IMR-90 (cell line): ENCODE data around the gene NOD1. TPM values are rescaled to one million over a fixed set of nuclear protein-coding genes. Genes with fewer than 3 reads are reported as not detected.

Source experiments
- ATAC-seq: fragments of 200-7000 bp; cut with Tn5 transposase; 2 replicates; pipeline ENCODE4 v1.9.1; 2020; ENCODE audit warnings: low read depth, mild to moderate bottlenecking, moderate library complexity
- BruUV-seq: library from RNA; stranded (reverse); fragments of 400-500 nt; replicated peaks from 2 replicates; lab custom pipeline; 2021; lab: Mats Ljungman, UMichigan
- CTCF ChIA-PET: fragments of 300-600 bp; formaldehyde crosslinking; extraction: SDS; loops from one replicate; lab custom pipeline; 2021; ENCODE audit warnings: antibody characterized with exemption; lab: Yijun Ruan, JAX
- POLR2A ChIA-PET: fragments of 300-600 bp; sonication (Branson Sonifier 250); formaldehyde crosslinking; loops from one replicate; lab custom pipeline; 2022; ENCODE audit warnings: antibody characterized with exemption; ENCODE audit not compliant: unreplicated experiment; lab: Charles Lee
- DNase-seq: peaks from one replicate; pipeline ENCODE4 v3.0.0; 2013
- H2AFZ ChIP-seq: replicated peaks from 2 replicates; pipeline ENCODE3; 2013; ENCODE audit warnings: low read length, mild to moderate bottlenecking; ENCODE audit not compliant: poor library complexity
- H2AK5ac ChIP-seq: 2 replicates; pipeline ENCODE4 v1.6.1; 2013; ENCODE audit warnings: low read depth, low read length, inconsistent platforms
- H2AK9ac ChIP-seq: replicated peaks from 2 replicates; pipeline ENCODE3; 2013; ENCODE audit warnings: mild to moderate bottlenecking, low read depth, low read length, moderate library complexity; ENCODE audit not compliant: poor library complexity
- H2BK120ac ChIP-seq: 2 replicates; pipeline ENCODE4 v1.6.1; 2013; ENCODE audit warnings: low read depth, low read length, inconsistent platforms
- H2BK15ac ChIP-seq: 3 replicates; pipeline ENCODE4 v1.6.1; 2013; ENCODE audit warnings: low read depth, low read length, inconsistent platforms
- H2BK20ac ChIP-seq: 2 replicates; pipeline ENCODE4 v1.6.1; 2013; ENCODE audit warnings: low read depth, mild to moderate bottlenecking, inconsistent platforms, low read length, moderate library complexity
- H2BK5ac ChIP-seq: 2 replicates; pipeline ENCODE4 v1.6.1; 2013; ENCODE audit warnings: mild to moderate bottlenecking, low read depth, low read length, inconsistent platforms; ENCODE audit not compliant: poor library complexity, severe bottlenecking
- H3K14ac ChIP-seq: replicated peaks from 2 replicates; pipeline ENCODE4 v1.6.1; 2013; ENCODE audit warnings: low read depth, low read length, inconsistent platforms
- H3K18ac ChIP-seq: 2 replicates; pipeline ENCODE4 v1.6.1; 2013; ENCODE audit warnings: low read depth, low read length, control low read depth
- H3K23ac ChIP-seq: 2 replicates; pipeline ENCODE4 v1.6.1; 2013; ENCODE audit warnings: low read depth, low read length, inconsistent platforms
- H3K27ac ChIP-seq: 2 replicates; pipeline ENCODE4 v1.5.1; 2013; ENCODE audit warnings: mild to moderate bottlenecking, control low read depth, low read length; ENCODE audit not compliant: insufficient read depth
- H3K27me3 ChIP-seq: 2 replicates; pipeline ENCODE4 v1.6.1; 2013; ENCODE audit warnings: low read length; ENCODE audit not compliant: control insufficient read depth, insufficient read depth
- H3K36me3 ChIP-seq: 2 replicates; pipeline ENCODE4 v1.6.1; 2013; ENCODE audit warnings: low read length, mixed read lengths; ENCODE audit not compliant: control insufficient read depth, insufficient read depth
- H3K4ac ChIP-seq: 2 replicates; pipeline ENCODE4 v1.6.1; 2013; ENCODE audit warnings: low read depth, low read length, inconsistent platforms
- H3K4me1 ChIP-seq: 2 replicates; pipeline ENCODE4 v1.6.1; 2013; ENCODE audit warnings: low read length, mixed read lengths; ENCODE audit not compliant: control insufficient read depth, insufficient read depth
- H3K4me2 ChIP-seq: 2 replicates; pipeline ENCODE4 v1.6.1; 2013; ENCODE audit warnings: low read depth, mild to moderate bottlenecking, control low read depth, low read length, moderate library complexity
- H3K4me3 ChIP-seq: 2 replicates; pipeline ENCODE4 v1.5.1; 2013; ENCODE audit warnings: low read depth, mild to moderate bottlenecking, control low read depth, low read length, moderate library complexity; ENCODE audit not compliant: insufficient read depth
- H3K56ac ChIP-seq: 2 replicates; pipeline ENCODE4 v1.6.1; 2013; ENCODE audit warnings: low read length, inconsistent platforms; ENCODE audit not compliant: insufficient read depth; ENCODE audit errors: extremely low read depth
- H3K79me1 ChIP-seq, 2 experiments: 2 replicates each; pipeline ENCODE4 v1.6.1; 2013; ENCODE audit warnings: low read length in 2 of 2, inconsistent platforms in 1 of 2, low read depth in 1 of 2
- H3K9ac ChIP-seq: 2 replicates; pipeline ENCODE4 v1.6.1; 2013; ENCODE audit warnings: low read depth, low read length, control low read depth
- H3K9me1 ChIP-seq: 2 replicates; pipeline ENCODE4 v1.6.1; 2013; ENCODE audit warnings: low read length, inconsistent platforms; ENCODE audit not compliant: insufficient read depth
- H3K9me3 ChIP-seq: 2 replicates; pipeline ENCODE4 v1.6.1; 2013; ENCODE audit warnings: low read length; ENCODE audit not compliant: control insufficient read depth, insufficient read depth
- H4K20me1 ChIP-seq: 2 replicates; pipeline ENCODE4 v1.6.1; 2013; ENCODE audit warnings: low read length, inconsistent platforms; ENCODE audit not compliant: insufficient read depth
- H4K5ac ChIP-seq: 2 replicates; pipeline ENCODE4 v1.6.1; 2013; ENCODE audit warnings: mild to moderate bottlenecking, low read depth, low read length, control low read depth
- H4K8ac ChIP-seq, 2 experiments: 2 replicates each; pipeline ENCODE4 v1.6.1; 2013; ENCODE audit warnings: low read depth in 2 of 2, low read length in 2 of 2, control low read depth in 1 of 2, inconsistent platforms in 1 of 2
- H4K91ac ChIP-seq: 2 replicates; pipeline ENCODE4 v1.6.1; 2013; ENCODE audit warnings: low read depth, low read length, inconsistent platforms; ENCODE audit not compliant: insufficient read depth
- CEBPB ChIP-seq: IDR thresholded peaks from 2 replicates; pipeline ENCODE4 v1.6.1; 2012; ENCODE audit warnings: low read depth, low read length, improper control_type of control experiment
- FOS ChIP-seq: fragments of 150-350 bp; IDR thresholded peaks from 2 replicates; pipeline ENCODE4 v1.6.1; 2016; ENCODE audit warnings: low read depth, low read length
- WGBS, 2 experiments: methylation state at CpG; one replicate each; pipeline versions ENCODE4 v1.1.5 to v1.1.7; 2013; ENCODE audit warnings: missing lambda C conversion rate in 2 of 2; ENCODE audit not compliant: insufficient read length in 1 of 2; ENCODE audit errors: extremely low coverage in 2 of 2; 5-methylcytosine and 5-hydroxymethylcytosine counted together
- dilution Hi-C: fragments of 300-500 bp; cut with HindIII; formaldehyde crosslinking; loops from one replicate; pipeline ENCODE4 v1.14.3; 2018; ENCODE audit warnings: low sequenced_read_pairs; ENCODE audit not compliant: unreplicated experiment
- in situ Hi-C: fragments of 300-500 bp; cut with MboI; formaldehyde crosslinking; loops from 3 replicates; pipeline ENCODE4 v1.14.3; 2019; ENCODE audit warnings: low sequenced_read_pairs, inconsistent platforms, mixed read lengths
- intact Hi-C: fragments of 100-400 bp; cut with micrococcal nuclease; formaldehyde crosslinking; loops from 2 replicates; pipeline ENCODE4 v1.10.0; 2022
- polyA plus RNA-seq, 3 experiments: library from polyadenylated mRNA; depleted of rRNA; stranded (reverse); fragments of >200 nt; gene quantifications; 2 replicates each; pipeline ENCODE4 v1.2.3, GENCODE V29; 2012; ENCODE audit warnings: low replicate concordance in 1 of 3
- total RNA-seq: library from RNA; depleted of rRNA; stranded (reverse); fragments of >200 nt; gene quantifications from 2 replicates; pipeline ENCODE4 v1.2.3, GENCODE V29; 2012

The NOD1 gene
- total and polyA plus RNA-seq, 2 of the 4 experiments (the other 2 are of a cell fraction) = 1.8 to 3.0 TPM

DNA sequence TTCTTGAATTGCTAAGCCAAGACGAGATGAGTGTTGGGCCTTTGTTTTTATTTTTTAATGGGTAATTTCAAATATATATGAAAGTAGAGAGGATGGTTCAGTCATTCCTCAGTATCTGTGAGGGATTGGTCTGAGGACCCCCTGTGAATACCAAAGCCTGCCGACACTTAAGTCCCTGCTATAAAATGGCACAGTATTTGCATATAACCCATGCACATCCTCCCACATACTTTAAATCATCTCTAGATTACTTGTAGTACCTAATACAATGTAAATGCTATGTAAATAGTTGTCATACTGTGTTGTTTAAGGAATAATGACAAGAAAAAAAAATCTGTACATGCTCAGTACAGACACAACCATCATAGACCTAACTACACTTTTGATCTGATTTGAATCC is 73.4 kb downstream of the NOD1 start:
- ChIA-PET POLR2A (no interaction called here), CTCF (no interaction called here)
- intact Hi-C loops = no loop called here
- DNase-seq (no peak), ATAC-seq (no peak)
- H3K9ac ChIP-seq = no peak overlapping the region
- H3K14ac ChIP-seq = no peak overlapping the region
- no peak overlapping the region for H4K8ac ChIP-seq
- H2BK20ac ChIP-seq = no peak overlapping the region
- H2AK5ac ChIP-seq = no peak overlapping the region
- no peak for TF ChIP-seq CEBPB
- TF ChIP-seq FOS = no peak
- in situ Hi-C loops = no loop called here
- WGBS, 2 experiments = no CpG with 5 or more reads among the region's 2 CpGs
- no peak overlapping the region for H3K18ac ChIP-seq
- H3K9me1 ChIP-seq = 0 out of 2 replicates have a peak, but pooled peaks cover 4% of the 10 kb centered on the region
- no peak overlapping the region for H3K27ac ChIP-seq
- H3K23ac ChIP-seq = no peak overlapping the region
- no peaks in the 10 kb centered on the region; the same call in 1 of the 2 replicates for H3K27me3 ChIP-seq
- no peaks in the 10 kb centered on the region for H3K4me1 ChIP-seq
- no peaks in the 10 kb centered on the region for H3K36me3 ChIP-seq
- H4K20me1 ChIP-seq = no peaks in the 10 kb centered on the region
- no peak overlapping the region for H3K4me3 ChIP-seq
- H2AFZ ChIP-seq = no peak overlapping the region
- H3K56ac ChIP-seq = no peak overlapping the region
- no peaks in the 10 kb centered on the region for H3K9me3 ChIP-seq
- H2BK120ac ChIP-seq = no peak overlapping the region
- no peak overlapping the region for H2BK15ac ChIP-seq
- dilution Hi-C loops = no loop called here
- no peaks in the 10 kb centered on the region for H3K79me1 ChIP-seq
- H3K4me2 ChIP-seq = no peak overlapping the region
- no peak overlapping the region for H4K5ac ChIP-seq
- no peak overlapping the region for H2AK9ac ChIP-seq
- no peak overlapping the region for H4K91ac ChIP-seq
- H3K4ac ChIP-seq = no peak overlapping the region
- BruUV-seq = no TSS peak
- H2BK5ac ChIP-seq = no peak overlapping the region
